HCT116 (cell line): Measurements from ENCODE around the gene ZMYND10. TPM values are rescaled to one million over a fixed set of nuclear protein-coding genes. Genes with fewer than 3 reads are reported as not detected.

Experiments used
- ATAC-seq: fragments of 200-7000 bp; cut with Tn5 transposase; 2 replicates; pipeline ENCODE4 v1.9.1; 2020; ENCODE audit warnings: mild to moderate bottlenecking, moderate library complexity
- BruUV-seq: library from RNA; stranded (reverse); fragments of 400-500 nt; replicated peaks from 2 replicates; lab custom pipeline; 2021; lab: Mats Ljungman, UMichigan
- CTCF ChIA-PET: fragments of 300-600 bp; sonication (Branson Sonifier 250); formaldehyde crosslinking; loops from one replicate; lab custom pipeline; 2021; ENCODE audit warnings: antibody characterized with exemption; lab: Charles Lee
- POLR2A ChIA-PET: fragments of 300-600, 350-600 bp; sonication (Branson Sonifier 250); formaldehyde crosslinking; loops from one replicate; lab custom pipeline; 2021; ENCODE audit warnings: antibody characterized with exemption; lab: Charles Lee
- RAD21 ChIA-PET, 2 experiments: fragments of 300-600 bp; sonication (Branson Sonifier 250); formaldehyde crosslinking; loops; one replicate each; lab custom pipeline; 2023; ENCODE audit warnings: low total read pairs in 2 of 2; ENCODE audit not compliant: uncharacterized antibody in 2 of 2, unreplicated experiment in 2 of 2, low non-redundant PET in 1 of 2; lab: Charles Lee
- DNase-seq: peaks from one replicate; pipeline ENCODE4 v3.0.0-alpha.2; 2010; ENCODE audit warnings: low read depth, low spot score
- H2AFZ ChIP-seq: fragments of 200-600 bp; shearing (Covaris generic), sonication (generic); 2 replicates; pipeline ENCODE4 v1.6.1; 2017; ENCODE audit warnings: low read depth, mixed run types, mixed read lengths, antibody characterized with exemption, low read length; ENCODE audit not compliant: poor library complexity, severe bottlenecking
- H3K27ac ChIP-seq: 2 replicates; pipeline ENCODE4 v1.5.1; 2012; ENCODE audit warnings: low read depth, low read length
- H3K27me3 ChIP-seq: fragments of 200-600 bp; sonication (generic); 2 replicates; pipeline ENCODE4 v1.6.1; 2016; ENCODE audit warnings: mixed run types, low read length, mixed read lengths; ENCODE audit not compliant: insufficient read depth
- H3K36me3 ChIP-seq, 2 experiments: fragments of 200-500 bp in 1 of 2; fragments of 200-600 bp in 1 of 2; sonication (Bioruptor generic) in 1 of 2; sonication (generic) in 1 of 2; 2 replicates each; pipeline versions ENCODE4 v1.5.1 to v1.6.1; 2014 to 2016; ENCODE audit warnings: low read length in 2 of 2, inconsistent platforms in 1 of 2, mixed read lengths in 1 of 2, mixed run types in 1 of 2; ENCODE audit not compliant: insufficient read depth in 2 of 2, control insufficient read depth in 1 of 2
- H3K4me1 ChIP-seq, 2 experiments: fragments of 200-600 bp in 1 of 2; sonication (generic) in 1 of 2; 2 replicates each; pipeline versions ENCODE4 v1.5.1 to v1.6.1; 2012 to 2017; ENCODE audit warnings: low read length in 2 of 2, inconsistent platforms in 1 of 2, mild to moderate bottlenecking in 1 of 2, mixed read lengths in 1 of 2, mixed run types in 1 of 2, moderate library complexity in 1 of 2; ENCODE audit not compliant: insufficient read depth in 2 of 2, control insufficient read depth in 1 of 2
- H3K4me2 ChIP-seq: fragments of 200-600 bp; sonication (generic); 2 replicates; pipeline ENCODE4 v1.6.1; 2017; ENCODE audit warnings: mixed run types, low read length, mixed read lengths
- H3K4me3 ChIP-seq, 2 experiments: fragments of 200-600 bp in 1 of 2; sonication (generic) in 1 of 2; replicated peaks in 1 of 2; 2 replicates each; pipeline ENCODE4 v1.5.1; 2011 to 2016; ENCODE audit warnings: low read length in 2 of 2, control low read depth in 1 of 2, low read depth in 1 of 2, mild to moderate bottlenecking in 1 of 2, mixed read lengths in 1 of 2, mixed run types in 1 of 2
- H3K79me2 ChIP-seq: fragments of 200-600 bp; sonication (generic); 2 replicates; pipeline ENCODE4 v1.6.1; 2017; ENCODE audit warnings: mild to moderate bottlenecking, mixed run types, low read length, moderate library complexity, mixed read lengths; ENCODE audit not compliant: insufficient read depth
- H3K9ac ChIP-seq: fragments of 200-600 bp; sonication (generic); 2 replicates; pipeline ENCODE4 v1.6.1; 2016; ENCODE audit warnings: low read length, mixed read lengths
- H3K9me2 ChIP-seq: fragments of 200-600 bp; sonication (generic), shearing (Covaris generic); 2 replicates; pipeline ENCODE4 v1.6.1; 2017; ENCODE audit warnings: mixed run types, mild to moderate bottlenecking, moderate library complexity; ENCODE audit not compliant: insufficient read depth
- H3K9me3 ChIP-seq, 2 experiments: fragments of 200-500 bp in 1 of 2; fragments of 200-600 bp in 1 of 2; sonication (Bioruptor generic) in 1 of 2; sonication (generic) in 1 of 2; 2 replicates each; pipeline ENCODE4 v1.6.1; 2014 to 2017; ENCODE audit warnings: low read length in 2 of 2, mixed read lengths in 2 of 2, inconsistent platforms in 1 of 2, low read depth in 1 of 2, mild to moderate bottlenecking in 1 of 2, mixed run types in 1 of 2, moderate library complexity in 1 of 2; ENCODE audit not compliant: control insufficient read depth in 1 of 2, insufficient read depth in 1 of 2
- H4K20me1 ChIP-seq: fragments of 200-600 bp; sonication (generic), shearing (Covaris generic); 2 replicates; pipeline ENCODE4 v1.6.1; 2017; ENCODE audit warnings: mixed run types, mild to moderate bottlenecking, moderate library complexity; ENCODE audit not compliant: insufficient read depth
- CEBPB ChIP-seq: IDR thresholded peaks from 2 replicates; pipeline ENCODE4 v1.6.1; 2012; ENCODE audit warnings: low read depth
- CTCF ChIP-seq, 3 experiments: fragments of 200-600 bp in 1 of 3; sonication (generic) in 1 of 3; IDR thresholded peaks in 2 of 3; conservative IDR thresholded peaks in 1 of 3; 2 replicates each; pipeline ENCODE4 v1.5.1; 2012 to 2017; ENCODE audit warnings: low read depth in 2 of 3, low read length in 2 of 3, antibody characterized with exemption in 1 of 3, borderline replicate concordance in 1 of 3, control low read depth in 1 of 3, mild to moderate bottlenecking in 1 of 3, mixed read lengths in 1 of 3, mixed run types in 1 of 3, moderate library complexity in 1 of 3; ENCODE audit not compliant: insufficient read depth in 1 of 3
- EGR1 ChIP-seq: IDR thresholded peaks from 2 replicates; pipeline ENCODE4 v1.6.1; 2012; ENCODE audit warnings: low read depth
- ELF1 ChIP-seq: IDR thresholded peaks from 2 replicates; pipeline ENCODE4 v1.6.1; 2012; ENCODE audit warnings: low read depth, borderline replicate concordance
- EZH2phosphoT487 ChIP-seq: fragments of 200-600 bp; IDR thresholded peaks from 2 replicates; pipeline ENCODE4 v1.6.1; 2018; ENCODE audit warnings: antibody characterized with exemption, borderline replicate concordance
- JUND ChIP-seq: IDR thresholded peaks from 2 replicates; pipeline ENCODE4 v1.6.1; 2012
- MAX ChIP-seq: IDR thresholded peaks from 2 replicates; pipeline ENCODE4 v1.6.1; 2012
- RAD21 ChIP-seq: IDR thresholded peaks from 2 replicates; pipeline ENCODE4 v1.6.1; 2012; ENCODE audit warnings: low read depth, mild to moderate bottlenecking
- SP1 ChIP-seq: IDR thresholded peaks from 2 replicates; pipeline ENCODE4 v1.6.1; 2012; ENCODE audit warnings: low read depth
- intact Hi-C: fragments of 100-400 bp; cut with micrococcal nuclease; formaldehyde crosslinking; loops from 2 replicates; pipeline ENCODE4 v1.10.0; 2022
- total RNA-seq: library from RNA; stranded (reverse); gene quantifications from one replicate; pipeline ENCODE4 v1.2.1, GENCODE V29; 2021; ENCODE audit not compliant: unreplicated experiment

ZMYND10 gene
- total RNA-seq, 1 experiment from 2014 or later: 3.3 TPM

GRCh38 chr3:50299929-50300680, 45.4 kb downstream of the ZMYND10 start:
- no peaks in the 10 kb centered on the region for H4K20me1 ChIP-seq
- H3K9me2 ChIP-seq: no peaks in the 10 kb centered on the region
- TF ChIP-seq RAD21 (no peak), EZH2phosphoT487 (no peak), CEBPB (no peak), JUND (no peak), SP1 (no peak), MAX (no peak), EGR1 (no peak), CTCF (IDR thresholded peaks at IDR 0.05 in 2 of 3, conservative IDR thresholded peaks at IDR 0.05 in 1 of 3; ENCODE audit: borderline replicate concordance in 1 of 3, insufficient read depth in 1 of 3, low read depth in 2 of 3, low read length in 2 of 3) (no peak), ELF1 (no peak)
- H3K4me2 ChIP-seq: peak overlapping the region; percentile 97
- peak overlapping the region; percentile 72 for H3K9ac ChIP-seq
- BruUV-seq: TSS peak; percentile 92
- ATAC-seq (no peak), DNase-seq (no peak)
- ChIA-PET RAD21 (interaction anchor here (0.8 to 1.3 kb wide), 7 partner anchors 17 to 1179 kb away, joined by 3 to 5 read pairs (median 4); no protein-coding TSS in a partner anchor), POLR2A (interaction anchor here (0.6 to 2.0 kb wide), 11 partner anchors 8 to 105 kb away, joined by 3 to 12 read pairs (median 5); partner anchors contain the start of genes GNAI2, IFRD2, RASSF1 and TUSC2), CTCF (interaction anchor here (0.9 to 1.4 kb wide), 8 partner anchors 17 to 72 kb away, joined by 3 to 9 read pairs (median 5); partner anchors contain the start of gene TUSC2)
- intact Hi-C loops: no loop called here
- H3K4me1 ChIP-seq: peaks cover 21 to 53% of the 10 kb centered on the region in 2 experiments
- H3K27me3 ChIP-seq: no peaks in the 10 kb centered on the region
- peak overlapping the region; percentile 48 to 92 for H3K4me3 ChIP-seq
- no peak overlapping the region for H2AFZ ChIP-seq
- H3K27ac ChIP-seq: peak overlapping the region; percentile 73
- no peaks in the 10 kb centered on the region for H3K36me3 ChIP-seq
- H3K9me3 ChIP-seq: no peaks in the 10 kb centered on the region
- H3K79me2 ChIP-seq: peaks cover 3% of the 10 kb centered on the region; the same call in 1 of the 2 replicates
